SK-N-SH (cell line): ENCODE measurements around the gene GRID2IP. TPM values are rescaled to one million over a fixed set of nuclear protein-coding genes. Genes with fewer than 3 reads are reported as not detected.

Source experiments
- CTCF ChIA-PET: fragments of 300-600, 350-600 bp; formaldehyde crosslinking; extraction: SDS; loops from one replicate; lab custom pipeline; 2021; lab: Yijun Ruan, JAX
- POLR2A ChIA-PET: fragments of 350-600 bp; sonication (Branson Sonifier 250); formaldehyde crosslinking; extraction: SDS; loops from one replicate; lab custom pipeline; 2020; ENCODE audit warnings: antibody characterized with exemption, inconsistent platforms; lab: Yijun Ruan, JAX
- DNase-seq: peaks from one replicate; pipeline ENCODE4 v3.0.0; 2012
- H2AFZ ChIP-seq: fragments of 200-600 bp; sonication (generic); 2 replicates; pipeline ENCODE4 v1.8.1; 2016; ENCODE audit warnings: antibody characterized with exemption, mild to moderate bottlenecking, low read depth
- H3F3A ChIP-seq: fragments of 200-600 bp; sonication (generic); replicated peaks from 2 replicates; pipeline ENCODE3; 2016; ENCODE audit warnings: antibody characterized with exemption, mild to moderate bottlenecking; ENCODE audit not compliant: insufficient read depth
- H3K27ac ChIP-seq, 2 experiments: fragments of 200-500 bp in 1 of 2; fragments of 200-600 bp in 1 of 2; sonication (Bioruptor generic) in 1 of 2; sonication (generic), shearing (Covaris generic) in 1 of 2; 2 replicates each; pipeline versions ENCODE4 v1.5.1 to v1.6.1; 2014 to 2016; ENCODE audit warnings: low read depth in 2 of 2, inconsistent platforms in 1 of 2, low read length in 1 of 2, mild to moderate bottlenecking in 1 of 2, mixed read lengths in 1 of 2
- H3K27me3 ChIP-seq: fragments of 200-600 bp; sonication (generic), shearing (Covaris generic); 2 replicates; pipeline ENCODE4 v1.6.1; 2016; ENCODE audit warnings: mixed run types; ENCODE audit not compliant: insufficient read depth
- H3K36me3 ChIP-seq, 2 experiments: fragments of 200-500 bp in 1 of 2; fragments of 200-600 bp in 1 of 2; sonication (Bioruptor generic) in 1 of 2; sonication (generic) in 1 of 2; replicated peaks in 1 of 2; 2 replicates each; pipeline versions ENCODE3 to v1.5.1; 2014 to 2016; ENCODE audit warnings: low read length in 1 of 2, mild to moderate bottlenecking in 1 of 2; ENCODE audit not compliant: insufficient read depth in 2 of 2, control insufficient read depth in 1 of 2
- H3K4me1 ChIP-seq, 2 experiments: fragments of 200-500 bp in 1 of 2; fragments of 200-600 bp in 1 of 2; sonication (Bioruptor generic) in 1 of 2; sonication (generic), shearing (Covaris generic) in 1 of 2; 2 replicates each; pipeline versions ENCODE4 v1.5.1 to v1.6.1; 2014 to 2016; ENCODE audit warnings: low read depth in 1 of 2, low read length in 1 of 2, mixed run types in 1 of 2; ENCODE audit not compliant: insufficient read depth in 2 of 2, control insufficient read depth in 1 of 2
- H3K4me2 ChIP-seq: fragments of 200-600 bp; sonication (generic), shearing (Covaris generic); 2 replicates; pipeline ENCODE4 v1.6.1; 2017; ENCODE audit warnings: mixed run types
- H3K4me3 ChIP-seq, 2 experiments: fragments of 200-500 bp in 1 of 2; fragments of 200-600 bp in 1 of 2; sonication (Bioruptor generic) in 1 of 2; sonication (generic), shearing (Covaris generic) in 1 of 2; 2 replicates each; pipeline versions ENCODE4 v1.5.1 to v1.8.1; 2014 to 2016; ENCODE audit warnings: low read depth in 2 of 2, inconsistent platforms in 1 of 2, low read length in 1 of 2, mild to moderate bottlenecking in 1 of 2, mixed read lengths in 1 of 2, moderate library complexity in 1 of 2
- H3K79me2 ChIP-seq: fragments of 200-600 bp; sonication (generic); 2 replicates; pipeline ENCODE4 v1.8.1; 2017; ENCODE audit warnings: mild to moderate bottlenecking; ENCODE audit not compliant: insufficient read depth
- H3K9ac ChIP-seq: fragments of 200-600 bp; sonication (generic); 2 replicates; pipeline ENCODE4 v1.6.1; 2017; ENCODE audit warnings: mixed run types
- H3K9me2 ChIP-seq: fragments of 200-600 bp; sonication (generic); 2 replicates; pipeline ENCODE4 v1.6.1; 2017; ENCODE audit warnings: mixed run types
- H3K9me3 ChIP-seq: fragments of 200-600 bp; sonication (generic); 2 replicates; pipeline ENCODE4 v1.6.1; 2017; ENCODE audit warnings: mixed run types, mild to moderate bottlenecking, moderate library complexity
- H4K20me1 ChIP-seq: fragments of 200-600 bp; sonication (generic); 2 replicates; pipeline ENCODE4 v1.6.1; 2017; ENCODE audit warnings: mild to moderate bottlenecking, mixed run types; ENCODE audit not compliant: insufficient read depth
- ELF1 ChIP-seq: IDR thresholded peaks from 2 replicates; pipeline ENCODE4 v1.4.0; 2012
- EP300 ChIP-seq, 2 experiments: IDR thresholded peaks; 2 replicates each; pipeline versions ENCODE4 v1.4.0 to v1.6.1; 2012; ENCODE audit warnings: borderline replicate concordance in 1 of 2, low read depth in 1 of 2, low read length in 1 of 2
- FOSL2 ChIP-seq: IDR thresholded peaks from 2 replicates; pipeline ENCODE4 v1.4.0; 2012; ENCODE audit warnings: low read depth, mild to moderate bottlenecking, moderate library complexity, borderline replicate concordance
- GABPA ChIP-seq: IDR thresholded peaks from 2 replicates; pipeline ENCODE4 v1.4.0; 2012; ENCODE audit warnings: low read depth, mild to moderate bottlenecking
- MEF2A ChIP-seq: IDR thresholded peaks from 2 replicates; pipeline ENCODE4 v1.4.0; 2012; ENCODE audit warnings: low read depth, borderline replicate concordance
- NFIC ChIP-seq: IDR thresholded peaks from 2 replicates; pipeline ENCODE4 v1.4.0; 2012; ENCODE audit warnings: borderline replicate concordance
- NRF1 ChIP-seq: IDR thresholded peaks from 2 replicates; pipeline ENCODE4 v1.6.1; 2012; ENCODE audit warnings: low read depth, mild to moderate bottlenecking, low read length
- POLR2AphosphoS5 ChIP-seq: IDR thresholded peaks from 2 replicates; pipeline ENCODE4 v1.6.1; 2012; ENCODE audit warnings: low read depth, low read length
- RFX5 ChIP-seq: IDR thresholded peaks from 2 replicates; pipeline ENCODE4 v1.6.1; 2012; ENCODE audit warnings: mild to moderate bottlenecking, improper control_type of control experiment, low read length
- SIN3A ChIP-seq: IDR thresholded peaks from 2 replicates; pipeline ENCODE4 v1.6.1; 2012; ENCODE audit warnings: low read depth, mild to moderate bottlenecking, low read length, moderate library complexity, borderline replicate concordance
- TCF12 ChIP-seq: IDR thresholded peaks from 2 replicates; pipeline ENCODE4 v1.4.0; 2012
- TEAD4 ChIP-seq: IDR thresholded peaks from 2 replicates; pipeline ENCODE4 v1.4.0; 2012; ENCODE audit warnings: mild to moderate bottlenecking, borderline replicate concordance; ENCODE audit not compliant: insufficient read depth
- WGBS: methylation state at CpG from one replicate; pipeline ENCODE4 v1.1.6; 2017; ENCODE audit warnings: low lambda C conversion rate; 5-methylcytosine and 5-hydroxymethylcytosine counted together
- polyA plus RNA-seq, 3 experiments: library from polyadenylated mRNA; depleted of rRNA; stranded (reverse); fragments of >200 nt; gene quantifications; 2 replicates each; pipeline ENCODE4 v1.2.3, GENCODE V29; 2012
- TF ChIP-seq, protein P1 (sequence below): fragments of 150-350 bp; IDR thresholded peaks from 2 replicates; pipeline ENCODE4 v1.6.1; 2017; ENCODE audit warnings: antibody characterized with exemption, low read length, low read depth, borderline replicate concordance
- TF ChIP-seq, protein P2 (sequence below): IDR thresholded peaks from 2 replicates; pipeline ENCODE4 v1.4.0; 2012; ENCODE audit warnings: low read depth
- TF ChIP-seq, protein P3 (sequence below): IDR thresholded peaks from 2 replicates; pipeline ENCODE4 v1.4.0; 2012; ENCODE audit warnings: low read depth, borderline replicate concordance

GRID2IP gene
- polyA plus RNA-seq, 1 of the 3 experiments (the other 2 are of a cell fraction), result 0.03 TPM

DNA sequence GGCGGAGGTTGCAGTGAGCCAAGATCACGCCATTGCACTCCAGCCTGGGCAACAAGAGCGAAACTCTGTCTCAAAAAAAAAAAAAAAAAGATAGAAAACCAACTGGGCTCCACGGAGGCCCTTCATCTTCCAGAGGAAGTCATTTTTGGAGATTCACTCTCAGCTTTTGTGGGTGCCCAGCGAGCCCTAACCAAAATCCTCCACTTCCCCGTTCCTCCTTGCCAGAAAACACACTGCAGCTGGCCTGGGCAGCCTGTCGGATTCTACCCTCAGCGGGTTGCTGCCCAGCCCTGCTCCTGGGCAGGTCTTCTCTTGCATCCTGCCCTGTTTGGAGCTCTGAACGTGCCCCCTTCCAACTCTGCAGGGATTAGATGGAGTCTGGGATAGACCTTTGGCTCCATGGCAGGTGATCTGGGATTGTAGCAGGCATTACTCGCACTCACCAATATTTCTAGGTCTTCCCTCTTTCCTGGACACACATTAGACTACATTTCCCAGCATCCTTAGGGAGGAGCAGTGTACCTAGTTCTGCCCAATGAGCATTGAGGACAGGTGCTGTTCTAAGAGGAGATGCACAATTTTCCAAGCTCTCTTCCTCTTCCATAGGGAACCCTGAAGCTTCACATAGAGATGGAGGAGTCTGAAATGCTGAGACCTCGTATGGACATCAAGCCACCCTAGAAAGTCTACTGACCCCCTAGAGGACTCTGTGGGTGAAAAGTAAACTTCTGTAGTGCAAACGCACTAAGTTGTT is 4.6 kb downstream of the GRID2IP start (continued):
- TF ChIP-seq FOSL2 (no peak), RFX5 (no peak), MEF2A (no peak), POLR2AphosphoS5 (no peak)
- TF ChIP-seq, protein P1, sequence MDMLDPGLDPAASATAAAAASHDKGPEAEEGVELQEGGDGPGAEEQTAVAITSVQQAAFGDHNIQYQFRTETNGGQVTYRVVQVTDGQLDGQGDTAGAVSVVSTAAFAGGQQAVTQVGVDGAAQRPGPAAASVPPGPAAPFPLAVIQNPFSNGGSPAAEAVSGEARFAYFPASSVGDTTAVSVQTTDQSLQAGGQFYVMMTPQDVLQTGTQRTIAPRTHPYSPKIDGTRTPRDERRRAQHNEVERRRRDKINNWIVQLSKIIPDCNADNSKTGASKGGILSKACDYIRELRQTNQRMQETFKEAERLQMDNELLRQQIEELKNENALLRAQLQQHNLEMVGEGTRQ, result no peak
- TF ChIP-seq, protein P2, sequence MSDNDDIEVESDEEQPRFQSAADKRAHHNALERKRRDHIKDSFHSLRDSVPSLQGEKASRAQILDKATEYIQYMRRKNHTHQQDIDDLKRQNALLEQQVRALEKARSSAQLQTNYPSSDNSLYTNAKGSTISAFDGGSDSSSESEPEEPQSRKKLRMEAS, result no peak

DNA sequence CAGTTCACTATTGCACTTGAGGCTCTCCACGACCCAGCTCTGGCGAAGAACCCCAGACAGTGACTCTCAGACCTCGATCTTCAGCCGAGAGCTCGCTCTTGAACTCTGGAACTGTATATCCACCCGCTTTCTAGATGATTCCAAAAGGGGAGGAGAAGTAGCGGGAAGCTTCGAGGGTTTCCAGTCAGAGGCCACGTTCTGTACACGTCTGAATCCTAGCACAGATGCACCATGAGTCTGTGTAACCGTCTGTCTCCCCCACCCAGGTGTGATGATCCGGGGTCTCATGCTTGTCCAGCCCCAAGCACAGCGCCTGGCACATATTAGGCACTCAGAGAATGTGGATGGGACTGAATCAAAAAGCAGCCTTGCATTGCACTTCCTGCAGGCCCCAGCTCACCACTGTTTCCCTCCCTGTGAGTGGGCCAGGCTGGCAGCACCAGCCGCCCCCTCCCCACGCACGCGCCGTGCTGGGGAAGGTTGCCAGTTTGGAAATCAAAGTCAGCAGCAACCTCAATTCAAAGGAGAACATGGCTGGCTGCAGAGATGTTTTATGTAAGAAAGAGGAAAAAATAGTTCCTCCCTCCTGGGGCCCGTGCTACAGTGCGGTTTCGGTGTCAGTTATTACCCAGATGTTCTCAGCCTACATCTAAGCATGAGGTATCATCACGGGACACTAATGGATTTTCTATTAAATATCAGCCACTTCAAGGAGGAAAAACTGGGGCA is 5.7 kb downstream of the GRID2IP start:
- H3K27me3 ChIP-seq, result no peaks in the 10 kb centered on the region
- DNase-seq, result no peak
- no peaks in the 10 kb centered on the region for H3K9me3 ChIP-seq
- TF ChIP-seq ELF1 (no peak), EP300 (IDR thresholded peaks at IDR 0.05; ENCODE audit: borderline replicate concordance in 1 of 2, low read depth in 1 of 2, low read length in 1 of 2) (no peak), NRF1 (no peak), SIN3A (no peak), NFIC (no peak), TEAD4 (no peak), TCF12 (no peak), GABPA (no peak), FOSL2 (no peak)
- TF ChIP-seq, protein P3, sequence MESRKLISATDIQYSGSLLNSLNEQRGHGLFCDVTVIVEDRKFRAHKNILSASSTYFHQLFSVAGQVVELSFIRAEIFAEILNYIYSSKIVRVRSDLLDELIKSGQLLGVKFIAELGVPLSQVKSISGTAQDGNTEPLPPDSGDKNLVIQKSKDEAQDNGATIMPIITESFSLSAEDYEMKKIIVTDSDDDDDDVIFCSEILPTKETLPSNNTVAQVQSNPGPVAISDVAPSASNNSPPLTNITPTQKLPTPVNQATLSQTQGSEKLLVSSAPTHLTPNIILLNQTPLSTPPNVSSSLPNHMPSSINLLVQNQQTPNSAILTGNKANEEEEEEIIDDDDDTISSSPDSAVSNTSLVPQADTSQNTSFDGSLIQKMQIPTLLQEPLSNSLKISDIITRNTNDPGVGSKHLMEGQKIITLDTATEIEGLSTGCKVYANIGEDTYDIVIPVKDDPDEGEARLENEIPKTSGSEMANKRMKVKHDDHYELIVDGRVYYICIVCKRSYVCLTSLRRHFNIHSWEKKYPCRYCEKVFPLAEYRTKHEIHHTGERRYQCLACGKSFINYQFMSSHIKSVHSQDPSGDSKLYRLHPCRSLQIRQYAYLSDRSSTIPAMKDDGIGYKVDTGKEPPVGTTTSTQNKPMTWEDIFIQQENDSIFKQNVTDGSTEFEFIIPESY, result no peak
- H3K27ac ChIP-seq, result no peak overlapping the region
- no peaks in the 10 kb centered on the region for H3K9me2 ChIP-seq
- H3K9ac ChIP-seq, result no peak overlapping the region
- H3K36me3 ChIP-seq, result no peaks in the 10 kb centered on the region
- no peaks in the 10 kb centered on the region for H3F3A ChIP-seq
- H2AFZ ChIP-seq, result no peak overlapping the region
- no peaks in the 10 kb centered on the region for H3K79me2 ChIP-seq
- no peaks in the 10 kb centered on the region for H3K4me1 ChIP-seq
- H3K4me2 ChIP-seq, result no peak overlapping the region
- ChIA-PET CTCF (interaction anchor here (0.9 to 2.6 kb wide), 3 partner anchors 13 to 30 kb away, joined by 3 to 14 read pairs (median 3); no protein-coding TSS in a partner anchor), POLR2A (no interaction called here)
- 70% methylated on average over 22 of the region's 22 CpGs for WGBS
- H3K4me3 ChIP-seq, result no peak overlapping the region
- no peaks in the 10 kb centered on the region for H4K20me1 ChIP-seq
